ENCODE results near the gene TNNI3K.

GRCh38 chr1:74412244-74412643 lies 177.1 kb downstream of the TNNI3K start:
- TF ChIP-seq CTCF (IDR thresholded peaks at IDR 0.05; ENCODE audit: low read length) (no peak), EZH2 (optimal IDR thresholded peaks at IDR 0.05; ENCODE audit: low read depth, low read length) (no peak)
